Testis (tissue), 2 donors: ENCODE data around the gene SKAP1.

Source experiments
- CTCF ChIP-seq, 3 experiments: fragments of 450-650 bp in 2 of 3; fragments of 200-600 bp in 1 of 3; sonication (generic) in 1 of 3; IDR thresholded peaks; one replicate each; pipeline ENCODE4 v1.5.1; 2016 to 2019; ENCODE audit warnings: antibody characterized with exemption in 3 of 3, mild to moderate bottlenecking in 2 of 3, moderate library complexity in 1 of 3
- POLR2A ChIP-seq: fragments of 450-650 bp; IDR thresholded peaks from one replicate; pipeline ENCODE4 v1.6.1; 2017; ENCODE audit warnings: antibody characterized with exemption, mild to moderate bottlenecking, moderate library complexity

DNA sequence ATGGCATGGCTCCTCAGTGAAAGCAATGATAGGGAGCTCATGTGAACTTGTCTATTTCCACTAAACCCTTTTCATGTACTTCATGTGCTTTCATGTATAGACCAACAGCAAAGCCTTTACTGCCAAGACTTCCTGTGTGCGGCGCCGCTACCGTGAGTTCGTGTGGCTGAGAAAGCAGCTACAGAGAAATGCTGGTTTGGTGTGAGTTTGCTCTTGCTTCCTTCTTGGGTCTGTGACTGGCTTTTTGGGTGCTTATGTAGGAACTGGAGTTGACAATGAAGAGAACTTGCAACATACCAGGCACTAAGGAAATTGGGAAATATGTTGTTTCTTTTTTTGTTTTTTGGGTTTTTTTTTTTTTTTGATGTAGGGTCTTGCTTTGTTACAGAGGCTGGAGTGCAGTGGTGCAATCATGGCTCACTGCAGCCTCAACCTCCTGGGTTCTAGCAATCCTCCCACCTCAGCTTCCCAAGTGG lies 316.8 kb downstream of the SKAP1 start:
- TF ChIP-seq CTCF (IDR thresholded peaks at IDR 0.05) (no peak), POLR2A (no peak)
